HG03432 (cell line): ENCODE data around the gene FAR2.
"Not testable (repeated sequence)": the region's sequence is repeated elsewhere in the genome, so short reads cannot be mapped to it uniquely, and the experiment has no call there.

Experiments
- ATAC-seq: cut with Tn5 transposase; IDR thresholded peaks from one replicate; pipeline ENCODE4 v1.9.1; 2021; ENCODE audit warnings: mild to moderate bottlenecking, moderate library complexity; ENCODE audit not compliant: unreplicated experiment

FAR2 gene

DNA sequence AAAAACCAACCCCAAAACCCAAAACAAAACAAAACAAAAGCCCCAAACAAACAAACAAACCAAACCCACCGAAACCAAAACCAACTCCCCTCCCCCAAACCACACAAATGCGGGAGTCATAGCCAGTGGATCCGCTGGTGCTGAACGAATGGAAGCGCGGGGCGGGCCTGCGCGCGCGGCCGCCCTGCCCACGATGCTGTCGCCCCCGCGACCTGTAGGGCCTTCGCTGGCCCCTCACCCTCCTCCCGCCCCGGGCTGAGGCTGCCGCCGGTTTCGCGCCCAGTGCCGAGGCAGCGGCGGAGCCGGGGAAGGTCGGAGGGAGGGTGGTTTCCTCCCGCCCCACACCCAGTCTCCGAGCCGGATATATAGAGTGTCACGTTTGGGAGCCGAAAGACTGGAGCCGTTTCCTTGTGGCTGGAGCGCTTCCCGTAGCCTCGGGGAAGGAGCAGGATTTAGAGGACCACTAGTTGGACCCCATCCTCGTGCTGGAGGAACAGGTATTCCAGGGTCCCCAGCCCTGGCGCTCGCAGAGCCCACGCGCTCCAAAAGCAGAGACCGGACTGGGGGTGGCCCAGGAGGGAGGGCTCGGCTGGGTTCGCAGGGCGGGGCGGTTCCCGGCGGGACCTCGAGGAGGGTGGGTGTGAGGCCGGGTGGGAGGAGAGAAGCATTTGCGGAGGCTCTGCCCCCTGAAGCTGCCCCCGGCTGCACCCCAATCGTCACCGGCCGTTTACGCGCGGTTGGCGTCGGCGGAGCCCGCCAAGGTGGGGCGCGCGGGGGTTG is at the start of gene FAR2:
Gene FAR2, plus strand, starts transcription at position 368 of the 780 bp plus-strand sequence. CDS start 121,172 bp downstream, outside the sequence.
- ATAC-seq = peak; percentile 50

DNA sequence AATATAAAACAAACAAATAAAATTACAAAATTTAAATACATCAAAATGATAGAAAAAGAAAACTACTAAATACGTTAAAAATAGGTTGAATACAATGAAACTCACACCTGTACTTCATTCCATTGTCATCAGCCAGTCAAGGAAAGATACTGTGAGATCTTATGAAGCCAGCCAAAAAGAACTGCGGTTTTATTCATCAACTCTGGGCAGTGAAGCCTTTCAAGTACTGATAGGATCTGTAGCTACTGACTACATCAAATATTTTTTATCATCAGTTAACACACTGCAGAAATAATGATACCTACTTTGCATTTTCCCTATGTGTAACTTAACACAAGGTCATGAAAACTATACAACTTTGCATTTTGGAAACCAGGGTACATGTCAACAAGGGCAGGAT is 46.3 kb upstream of the FAR2 start:
- ATAC-seq = no peak

GRCh38 chr12:29103539-29103974 is 45.5 kb upstream of the FAR2 start:
- ATAC-seq = peak; percentile 99

DNA sequence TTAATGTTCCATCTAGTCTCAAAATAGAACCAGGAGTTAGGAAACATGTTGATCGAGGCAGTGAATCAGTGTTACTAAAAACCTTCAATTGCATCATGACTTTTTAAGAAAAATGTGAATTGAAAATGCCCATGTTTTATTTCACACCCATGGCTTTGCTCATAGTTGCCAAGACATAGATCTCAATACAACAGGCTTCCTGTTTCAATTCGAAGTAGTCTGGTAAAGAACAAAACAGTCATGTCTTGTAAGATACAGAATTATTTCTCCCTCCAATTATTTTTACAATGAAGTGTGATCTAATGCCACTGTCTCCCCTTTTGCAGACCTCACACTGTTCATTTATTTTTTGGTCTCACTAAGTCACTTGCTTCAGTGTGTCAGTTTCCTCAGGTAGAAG is 44.6 kb upstream of the FAR2 start:
- no peak for ATAC-seq

DNA sequence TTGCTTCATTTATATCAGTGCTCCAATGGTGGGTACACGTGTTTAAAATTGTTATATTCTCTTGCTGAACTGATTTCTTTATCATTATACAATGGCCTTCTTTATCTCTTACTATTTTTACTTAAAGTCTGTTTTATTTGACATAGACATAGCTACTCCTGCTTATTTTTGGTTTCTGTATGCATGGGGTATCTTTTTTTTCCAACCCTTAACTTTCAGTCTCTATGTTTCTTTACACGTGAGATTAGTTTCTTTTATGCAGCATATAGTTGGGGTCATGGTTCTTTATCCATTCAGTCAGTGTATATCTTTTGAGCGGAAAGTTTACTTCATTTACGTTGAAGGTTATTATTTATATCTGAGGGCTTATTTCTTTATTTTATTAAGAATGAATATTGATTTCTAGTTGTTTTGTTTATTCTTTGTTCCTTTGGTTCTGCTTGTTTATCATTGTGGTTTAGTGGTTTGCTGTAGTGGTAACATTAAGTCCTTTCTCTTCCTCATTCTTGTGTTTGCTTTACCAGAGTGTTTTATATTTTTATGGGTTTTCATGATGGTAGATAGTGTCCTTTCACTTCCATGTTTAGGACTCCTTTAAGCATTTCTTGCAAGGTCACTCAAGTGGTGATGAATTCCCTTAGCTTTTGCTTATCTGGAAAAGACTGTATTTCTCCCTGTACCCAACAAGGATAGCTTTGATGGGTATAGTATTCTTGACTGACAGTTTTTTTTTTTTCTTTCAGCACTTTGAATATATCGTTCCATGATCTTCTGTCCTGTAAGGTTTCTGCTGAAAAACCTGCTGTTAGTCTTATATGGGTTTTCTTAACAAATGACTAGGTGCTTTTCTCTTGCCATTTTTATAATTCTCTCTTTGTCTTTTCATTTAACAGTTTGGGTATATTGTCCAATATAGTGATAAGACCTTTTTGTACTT is 38.3 kb upstream of the FAR2 start:
- peak; percentile 91 for ATAC-seq

DNA sequence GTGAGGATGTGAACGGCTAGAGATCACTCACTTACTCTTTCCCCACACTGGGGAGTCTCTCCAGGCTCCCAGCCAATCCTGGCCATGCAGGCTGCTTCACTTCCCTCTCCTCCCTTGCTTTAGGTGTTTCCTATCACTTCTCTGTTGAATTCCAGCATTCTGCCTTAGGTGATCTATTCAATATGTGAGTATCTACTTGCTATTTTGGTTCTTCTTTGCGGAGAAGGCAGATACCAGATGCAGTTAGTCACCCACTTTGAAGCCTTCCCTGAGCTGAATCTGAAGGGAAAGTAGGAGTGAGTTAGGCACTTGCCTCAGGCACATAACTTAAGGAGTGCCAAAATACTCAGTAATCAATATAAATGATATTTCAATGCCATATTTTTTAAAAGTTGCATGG is 36.0 kb upstream of the FAR2 start:
- no peak for ATAC-seq

GRCh38 chr12:29116414-29116813 is 32.7 kb upstream of the FAR2 start:
- ATAC-seq = no peak

- ATAC-seq = no peak
These were observed 17.5 kb upstream of the FAR2 start for GRCh38 chr12:29131539-29131938.

DNA sequence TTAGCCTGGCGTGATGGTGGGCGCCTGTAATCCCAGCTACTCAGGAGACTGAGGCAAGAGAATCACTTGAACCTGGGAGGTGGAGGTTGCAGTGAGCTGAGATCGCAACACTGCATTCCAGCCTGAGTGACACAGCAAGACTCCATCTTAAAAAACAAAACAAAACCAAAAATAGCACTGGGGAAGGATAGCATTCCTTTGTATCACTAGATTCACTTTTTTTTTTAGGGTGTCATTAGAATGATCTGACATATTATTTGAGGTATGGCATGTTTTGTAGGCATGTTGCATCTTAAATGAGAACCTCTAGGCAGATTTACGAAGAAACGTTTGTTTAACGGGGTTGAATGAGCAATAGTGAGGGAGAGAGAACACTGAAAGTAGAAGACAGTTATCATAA is 16.8 kb upstream of the FAR2 start:
- ATAC-seq = no peak

DNA sequence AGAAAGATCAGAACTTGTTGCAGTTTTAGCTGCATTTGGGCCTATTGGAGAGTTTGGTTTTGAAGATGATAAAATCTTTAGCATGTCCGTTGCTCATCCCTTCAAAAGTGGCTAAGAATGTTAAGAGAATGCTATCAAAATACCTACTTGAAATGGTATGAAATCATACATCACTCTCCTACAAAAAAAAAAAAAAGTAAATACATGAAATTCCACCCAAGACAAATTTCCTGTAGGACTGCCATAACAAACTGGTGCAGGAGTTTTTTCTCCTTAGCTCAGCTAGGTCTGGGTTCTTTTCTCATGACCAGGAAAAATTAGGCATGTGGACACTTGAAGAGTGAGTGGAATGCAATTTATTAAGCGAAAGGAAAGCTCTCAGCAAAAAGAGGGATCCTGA is 15.9 kb upstream of the FAR2 start:
- no peak for ATAC-seq

- no peak for ATAC-seq
These were observed 15.4 kb upstream of the FAR2 start for GRCh38 chr12:29133680-29134079.

- ATAC-seq = not testable (repeated sequence)
These were observed 10.8 kb upstream of the FAR2 start for GRCh38 chr12:29138256-29138655.

DNA sequence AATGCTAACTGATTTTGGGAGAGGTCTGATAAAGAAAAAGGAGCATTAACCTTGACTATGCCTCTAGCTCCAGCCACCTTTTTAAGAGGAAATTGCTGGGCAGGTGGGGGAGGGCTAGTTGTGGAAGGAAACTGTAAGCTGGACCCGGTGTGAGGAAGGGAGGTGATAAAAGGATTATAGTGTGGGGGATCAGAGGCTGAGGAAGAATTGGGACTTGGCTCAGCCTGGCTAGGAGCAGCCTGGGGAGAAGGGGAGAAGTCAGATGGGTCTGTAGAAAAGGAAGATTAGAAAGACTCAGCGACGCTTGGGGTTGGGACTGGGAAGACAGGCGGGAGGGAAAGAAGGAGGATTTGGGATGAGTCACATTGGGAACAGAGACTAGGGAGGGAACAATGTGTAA is 10.2 kb upstream of the FAR2 start:
- ATAC-seq = not testable (repeated sequence)

GRCh38 chr12:29145372-29146170 is 3.5 kb upstream of the FAR2 start:
- no peak for ATAC-seq

GRCh38 chr12:29146196-29146595 is 2.9 kb upstream of the FAR2 start:
- no peak for ATAC-seq

DNA sequence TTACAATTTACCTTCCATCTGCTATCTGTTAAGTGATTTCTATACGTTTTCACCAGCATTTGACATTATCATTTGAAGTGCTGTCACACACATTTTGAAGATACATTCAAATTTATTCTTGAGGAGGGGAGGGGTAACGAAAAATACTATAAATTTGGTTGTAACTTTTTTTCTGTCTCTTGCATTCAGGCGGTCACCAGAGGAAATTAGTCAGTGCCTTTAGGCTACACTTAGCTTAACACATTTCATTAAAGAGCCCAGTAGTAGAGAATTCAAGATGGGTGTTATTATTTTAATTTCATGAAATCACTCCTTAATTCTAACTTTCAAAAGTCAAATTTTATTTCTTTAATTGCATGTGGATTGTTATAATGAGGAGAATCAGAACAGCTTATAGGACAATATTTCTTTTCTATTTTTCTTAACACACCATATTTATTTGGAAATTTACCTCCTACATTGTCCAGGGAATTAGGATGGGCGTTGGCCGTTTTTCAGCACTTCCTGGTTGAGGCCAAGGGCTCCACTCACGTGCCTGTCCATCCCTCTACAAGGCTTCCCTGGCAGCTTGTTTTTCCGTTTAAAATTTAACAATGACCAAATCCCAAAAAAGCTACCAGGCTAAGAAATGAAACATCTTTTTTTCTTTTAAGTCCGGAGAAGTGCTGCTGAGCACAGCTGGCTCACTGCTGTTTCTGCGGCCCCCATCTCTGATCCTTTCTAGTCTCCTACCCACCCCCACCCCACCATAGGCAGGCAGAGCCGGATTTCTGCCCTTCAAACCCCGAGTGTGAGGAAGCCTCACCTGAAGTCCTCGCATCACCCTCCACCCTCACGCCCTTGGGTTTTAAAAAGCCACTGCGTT is 1.1 kb upstream of the FAR2 start:
- ATAC-seq = no peak

- ATAC-seq = peak; percentile 14
These were observed 525 bp upstream of the FAR2 start for GRCh38 chr12:29148596-29148910.

DNA sequence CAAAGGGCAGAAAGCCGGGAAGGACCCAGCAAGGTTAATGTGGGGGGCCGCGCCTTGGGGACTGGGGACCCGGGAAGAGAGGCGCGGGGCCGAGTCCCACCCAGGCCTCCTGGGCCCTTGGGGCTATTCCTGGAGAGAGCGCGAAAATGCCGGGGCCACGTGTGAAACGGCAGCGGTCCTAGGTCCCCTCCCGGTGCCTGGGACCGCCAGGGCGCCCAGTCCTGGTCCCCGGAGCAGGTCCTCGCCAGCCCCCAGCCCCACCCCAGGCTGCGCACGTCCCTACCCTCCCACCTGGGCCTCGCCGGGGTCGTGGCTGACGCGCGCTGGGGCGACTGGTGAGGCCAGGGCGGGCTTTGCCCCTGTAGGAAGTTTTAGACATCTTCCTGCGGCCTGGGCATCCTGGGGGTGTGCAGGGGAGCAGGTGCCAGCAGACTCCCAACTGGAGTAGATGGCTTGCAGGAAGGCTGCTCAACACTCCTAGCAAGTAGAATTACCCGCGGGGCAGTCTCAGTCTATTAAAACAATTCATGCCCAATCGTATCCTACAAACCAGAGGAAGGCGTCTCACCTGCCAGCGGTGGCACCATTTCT is 708 bp downstream of the FAR2 start:
- peak; percentile 15 for ATAC-seq

GRCh38 chr12:29150462-29150861 is 1.4 kb downstream of the FAR2 start:
- no peak for ATAC-seq
